Measurements from ENCODE around the gene FAM110D. TPM values are rescaled to one million over a fixed set of nuclear protein-coding genes. Genes with fewer than 3 reads are reported as not detected.

FAM110D gene
- total RNA-seq, 4 donors from 2014 or later: 2.4 to 3.6 (median 2.7) TPM

- Histone ChIP-seq H3K4me3 (no peak overlapping the region), H3K4me1 (peaks cover 65% of the 10 kb centered on the region), H3K9me3 (no peaks in the 10 kb centered on the region), H3K27ac (peak overlapping the region; percentile 43), H3K27me3 (no peaks in the 10 kb centered on the region), H3K36me3 (peaks cover 12% of the 10 kb centered on the region)
- 73% methylated on average over 7 of the region's 7 CpGs for WGBS
- TF ChIP-seq POLR2AphosphoS5 (IDR thresholded peaks at IDR 0.05) (no peak), POLR2A (IDR thresholded peaks at IDR 0.05) (no peak), EP300 (IDR thresholded peaks at IDR 0.05) (no peak)
- TF ChIP-seq, protein P1, sequence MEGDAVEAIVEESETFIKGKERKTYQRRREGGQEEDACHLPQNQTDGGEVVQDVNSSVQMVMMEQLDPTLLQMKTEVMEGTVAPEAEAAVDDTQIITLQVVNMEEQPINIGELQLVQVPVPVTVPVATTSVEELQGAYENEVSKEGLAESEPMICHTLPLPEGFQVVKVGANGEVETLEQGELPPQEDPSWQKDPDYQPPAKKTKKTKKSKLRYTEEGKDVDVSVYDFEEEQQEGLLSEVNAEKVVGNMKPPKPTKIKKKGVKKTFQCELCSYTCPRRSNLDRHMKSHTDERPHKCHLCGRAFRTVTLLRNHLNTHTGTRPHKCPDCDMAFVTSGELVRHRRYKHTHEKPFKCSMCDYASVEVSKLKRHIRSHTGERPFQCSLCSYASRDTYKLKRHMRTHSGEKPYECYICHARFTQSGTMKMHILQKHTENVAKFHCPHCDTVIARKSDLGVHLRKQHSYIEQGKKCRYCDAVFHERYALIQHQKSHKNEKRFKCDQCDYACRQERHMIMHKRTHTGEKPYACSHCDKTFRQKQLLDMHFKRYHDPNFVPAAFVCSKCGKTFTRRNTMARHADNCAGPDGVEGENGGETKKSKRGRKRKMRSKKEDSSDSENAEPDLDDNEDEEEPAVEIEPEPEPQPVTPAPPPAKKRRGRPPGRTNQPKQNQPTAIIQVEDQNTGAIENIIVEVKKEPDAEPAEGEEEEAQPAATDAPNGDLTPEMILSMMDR (IDR thresholded peaks at IDR 0.05): no peak
- DNase-seq (ENCODE audit: low spot score in 2 of 2): no peak
Measured at GRCh38 chr1:26122988-26123973, 35.6 kb upstream of the FAM110D start.

GRCh38 chr1:26124418-26125331 is 34.2 kb upstream of the FAM110D start:
- peaks cover under 1% of the 10 kb centered on the region for H3K36me3 ChIP-seq
- H3K4me3 ChIP-seq: no peak overlapping the region
- DNase-seq (ENCODE audit: low spot score in 2 of 2): no peak
- TF ChIP-seq, protein P1 (IDR thresholded peaks at IDR 0.05): no peak
- TF ChIP-seq POLR2A (IDR thresholded peaks at IDR 0.05): no peak
- no peak for TF ChIP-seq EP300 (IDR thresholded peaks at IDR 0.05)
- H3K27ac ChIP-seq: no peak overlapping the region
- no peaks in the 10 kb centered on the region for H3K27me3 ChIP-seq
- WGBS: 77% methylated on average over 4 of the region's 4 CpGs
- H3K4me1 ChIP-seq: peaks cover 65% of the 10 kb centered on the region
- H3K9me3 ChIP-seq: no peaks in the 10 kb centered on the region

DNA sequence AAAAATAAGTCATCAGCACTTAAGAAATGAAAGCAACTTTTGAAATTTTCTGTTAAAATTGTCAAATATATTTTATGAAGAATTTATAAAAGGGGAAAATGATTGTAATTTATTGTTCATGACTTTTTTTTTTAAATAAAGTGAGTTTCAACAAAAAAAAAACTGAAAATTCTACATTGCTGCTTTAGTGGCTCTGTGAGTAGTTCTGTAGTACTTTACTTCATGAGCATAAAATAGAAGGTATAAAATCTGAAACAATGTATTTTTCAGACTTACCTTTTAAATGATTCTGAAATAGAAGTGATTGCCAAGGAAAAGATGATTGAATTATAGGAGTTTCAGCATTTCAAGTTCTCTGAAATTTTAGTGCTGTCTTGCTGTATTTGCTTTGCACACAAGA is 33.5 kb upstream of the FAM110D start:
- Histone ChIP-seq H3K4me1 (peaks cover 65% of the 10 kb centered on the region), H3K27me3 (no peaks in the 10 kb centered on the region), H3K27ac (no peak overlapping the region), H3K36me3 (no peaks in the 10 kb centered on the region), H3K4me3 (no peak overlapping the region), H3K9me3 (no peaks in the 10 kb centered on the region)
- no peak for DNase-seq (ENCODE audit: low spot score in 2 of 2)
- TF ChIP-seq EP300 (IDR thresholded peaks at IDR 0.05): no peak
- no peak for TF ChIP-seq POLR2A (IDR thresholded peaks at IDR 0.05)
- TF ChIP-seq, protein P1 (IDR thresholded peaks at IDR 0.05): no peak
- TF ChIP-seq POLR2AphosphoS5 (IDR thresholded peaks at IDR 0.05): no peak

GRCh38 chr1:26125946-26126320 is 32.9 kb upstream of the FAM110D start:
- TF ChIP-seq POLR2A (IDR thresholded peaks at IDR 0.05) (no peak), POLR2AphosphoS5 (IDR thresholded peaks at IDR 0.05) (no peak), EP300 (IDR thresholded peaks at IDR 0.05) (no peak)
- TF ChIP-seq, protein P1 (IDR thresholded peaks at IDR 0.05): no peak
- 51% methylated on average over 1 of the region's 1 CpG for WGBS
- Histone ChIP-seq H3K4me3 (no peak overlapping the region), H3K4me1 (peaks cover 65% of the 10 kb centered on the region), H3K27me3 (no peaks in the 10 kb centered on the region), H3K36me3 (no peaks in the 10 kb centered on the region), H3K27ac (peak overlapping the region; percentile 76), H3K9me3 (no peaks in the 10 kb centered on the region)
- no peak for DNase-seq (ENCODE audit: low spot score in 2 of 2)

All from suprapubic skin (tissue), 4 donors.